HCT116 (cell line): ENCODE data around the gene CARMIL1. TPM values are rescaled to one million over a fixed set of nuclear protein-coding genes. Genes with fewer than 3 reads are reported as not detected.

ENCODE experiments used
- ATAC-seq: fragments of 200-7000 bp; cut with Tn5 transposase; 2 replicates; pipeline ENCODE4 v1.9.1; 2020; ENCODE audit warnings: mild to moderate bottlenecking, moderate library complexity
- BruUV-seq: library from RNA; stranded (reverse); fragments of 400-500 nt; replicated peaks from 2 replicates; lab custom pipeline; 2021; lab: Mats Ljungman, UMichigan
- CTCF ChIA-PET: fragments of 300-600 bp; sonication (Branson Sonifier 250); formaldehyde crosslinking; loops from one replicate; lab custom pipeline; 2021; ENCODE audit warnings: antibody characterized with exemption; lab: Charles Lee
- POLR2A ChIA-PET: fragments of 300-600, 350-600 bp; sonication (Branson Sonifier 250); formaldehyde crosslinking; loops from one replicate; lab custom pipeline; 2021; ENCODE audit warnings: antibody characterized with exemption; lab: Charles Lee
- RAD21 ChIA-PET, 2 experiments: fragments of 300-600 bp; sonication (Branson Sonifier 250); formaldehyde crosslinking; loops; one replicate each; lab custom pipeline; 2023; ENCODE audit warnings: low total read pairs in 2 of 2; ENCODE audit not compliant: uncharacterized antibody in 2 of 2, unreplicated experiment in 2 of 2, low non-redundant PET in 1 of 2; lab: Charles Lee
- DNase-seq: peaks from one replicate; pipeline ENCODE4 v3.0.0-alpha.2; 2010; ENCODE audit warnings: low read depth, low spot score
- H2AFZ ChIP-seq: fragments of 200-600 bp; shearing (Covaris generic), sonication (generic); 2 replicates; pipeline ENCODE4 v1.6.1; 2017; ENCODE audit warnings: low read depth, mixed run types, mixed read lengths, antibody characterized with exemption, low read length; ENCODE audit not compliant: poor library complexity, severe bottlenecking
- H3K27ac ChIP-seq: 2 replicates; pipeline ENCODE4 v1.5.1; 2012; ENCODE audit warnings: low read depth, low read length
- H3K27me3 ChIP-seq: fragments of 200-600 bp; sonication (generic); 2 replicates; pipeline ENCODE4 v1.6.1; 2016; ENCODE audit warnings: mixed run types, low read length, mixed read lengths; ENCODE audit not compliant: insufficient read depth
- H3K36me3 ChIP-seq, 2 experiments: fragments of 200-500 bp in 1 of 2; fragments of 200-600 bp in 1 of 2; sonication (Bioruptor generic) in 1 of 2; sonication (generic) in 1 of 2; 2 replicates each; pipeline versions ENCODE4 v1.5.1 to v1.6.1; 2014 to 2016; ENCODE audit warnings: low read length in 2 of 2, inconsistent platforms in 1 of 2, mixed read lengths in 1 of 2, mixed run types in 1 of 2; ENCODE audit not compliant: insufficient read depth in 2 of 2, control insufficient read depth in 1 of 2
- H3K4me1 ChIP-seq, 2 experiments: fragments of 200-600 bp in 1 of 2; sonication (generic) in 1 of 2; 2 replicates each; pipeline versions ENCODE4 v1.5.1 to v1.6.1; 2012 to 2017; ENCODE audit warnings: low read length in 2 of 2, inconsistent platforms in 1 of 2, mild to moderate bottlenecking in 1 of 2, mixed read lengths in 1 of 2, mixed run types in 1 of 2, moderate library complexity in 1 of 2; ENCODE audit not compliant: insufficient read depth in 2 of 2, control insufficient read depth in 1 of 2
- H3K4me2 ChIP-seq: fragments of 200-600 bp; sonication (generic); 2 replicates; pipeline ENCODE4 v1.6.1; 2017; ENCODE audit warnings: mixed run types, low read length, mixed read lengths
- H3K4me3 ChIP-seq, 2 experiments: fragments of 200-600 bp in 1 of 2; sonication (generic) in 1 of 2; replicated peaks in 1 of 2; 2 replicates each; pipeline ENCODE4 v1.5.1; 2011 to 2016; ENCODE audit warnings: low read length in 2 of 2, control low read depth in 1 of 2, low read depth in 1 of 2, mild to moderate bottlenecking in 1 of 2, mixed read lengths in 1 of 2, mixed run types in 1 of 2
- H3K79me2 ChIP-seq: fragments of 200-600 bp; sonication (generic); 2 replicates; pipeline ENCODE4 v1.6.1; 2017; ENCODE audit warnings: mild to moderate bottlenecking, mixed run types, low read length, moderate library complexity, mixed read lengths; ENCODE audit not compliant: insufficient read depth
- H3K9ac ChIP-seq: fragments of 200-600 bp; sonication (generic); 2 replicates; pipeline ENCODE4 v1.6.1; 2016; ENCODE audit warnings: low read length, mixed read lengths
- H3K9me2 ChIP-seq: fragments of 200-600 bp; sonication (generic), shearing (Covaris generic); 2 replicates; pipeline ENCODE4 v1.6.1; 2017; ENCODE audit warnings: mixed run types, mild to moderate bottlenecking, moderate library complexity; ENCODE audit not compliant: insufficient read depth
- H3K9me3 ChIP-seq, 2 experiments: fragments of 200-500 bp in 1 of 2; fragments of 200-600 bp in 1 of 2; sonication (Bioruptor generic) in 1 of 2; sonication (generic) in 1 of 2; 2 replicates each; pipeline ENCODE4 v1.6.1; 2014 to 2017; ENCODE audit warnings: low read length in 2 of 2, mixed read lengths in 2 of 2, inconsistent platforms in 1 of 2, low read depth in 1 of 2, mild to moderate bottlenecking in 1 of 2, mixed run types in 1 of 2, moderate library complexity in 1 of 2; ENCODE audit not compliant: control insufficient read depth in 1 of 2, insufficient read depth in 1 of 2
- H4K20me1 ChIP-seq: fragments of 200-600 bp; sonication (generic), shearing (Covaris generic); 2 replicates; pipeline ENCODE4 v1.6.1; 2017; ENCODE audit warnings: mixed run types, mild to moderate bottlenecking, moderate library complexity; ENCODE audit not compliant: insufficient read depth
- ATF3 ChIP-seq: IDR thresholded peaks from 2 replicates; pipeline ENCODE4 v1.6.1; 2012
- CTCF ChIP-seq, 3 experiments: fragments of 200-600 bp in 1 of 3; sonication (generic) in 1 of 3; IDR thresholded peaks in 2 of 3; conservative IDR thresholded peaks in 1 of 3; 2 replicates each; pipeline ENCODE4 v1.5.1; 2012 to 2017; ENCODE audit warnings: low read depth in 2 of 3, low read length in 2 of 3, antibody characterized with exemption in 1 of 3, borderline replicate concordance in 1 of 3, control low read depth in 1 of 3, mild to moderate bottlenecking in 1 of 3, mixed read lengths in 1 of 3, mixed run types in 1 of 3, moderate library complexity in 1 of 3; ENCODE audit not compliant: insufficient read depth in 1 of 3
- EGR1 ChIP-seq: IDR thresholded peaks from 2 replicates; pipeline ENCODE4 v1.6.1; 2012; ENCODE audit warnings: low read depth
- ELF1 ChIP-seq: IDR thresholded peaks from 2 replicates; pipeline ENCODE4 v1.6.1; 2012; ENCODE audit warnings: low read depth, borderline replicate concordance
- EZH2phosphoT487 ChIP-seq: fragments of 200-600 bp; IDR thresholded peaks from 2 replicates; pipeline ENCODE4 v1.6.1; 2018; ENCODE audit warnings: antibody characterized with exemption, borderline replicate concordance
- FOSL1 ChIP-seq: IDR thresholded peaks from 2 replicates; pipeline ENCODE4 v1.6.1; 2012; ENCODE audit warnings: low read depth
- JUND ChIP-seq: IDR thresholded peaks from 2 replicates; pipeline ENCODE4 v1.6.1; 2012
- POLR2AphosphoS5 ChIP-seq: IDR thresholded peaks from 2 replicates; pipeline ENCODE4 v1.6.1; 2011; ENCODE audit warnings: mild to moderate bottlenecking, low read depth, low read length, moderate library complexity
- RAD21 ChIP-seq: IDR thresholded peaks from 2 replicates; pipeline ENCODE4 v1.6.1; 2012; ENCODE audit warnings: low read depth, mild to moderate bottlenecking
- REST ChIP-seq: IDR thresholded peaks from 2 replicates; pipeline ENCODE4 v1.6.1; 2012; ENCODE audit warnings: low read depth
- SIN3A ChIP-seq: IDR thresholded peaks from 2 replicates; pipeline ENCODE4 v1.6.1; 2012; ENCODE audit warnings: low read depth
- SP1 ChIP-seq: IDR thresholded peaks from 2 replicates; pipeline ENCODE4 v1.6.1; 2012; ENCODE audit warnings: low read depth
- SRF ChIP-seq: IDR thresholded peaks from 2 replicates; pipeline ENCODE4 v1.6.1; 2012; ENCODE audit warnings: low read depth
- TCF7L2 ChIP-seq: IDR thresholded peaks from 2 replicates; pipeline ENCODE4 v1.7.0; 2011; ENCODE audit warnings: borderline replicate concordance, inconsistent platforms; ENCODE audit not compliant: insufficient read depth, insufficient read length; ENCODE audit errors: extremely low read depth
- ZBTB33 ChIP-seq: IDR thresholded peaks from 2 replicates; pipeline ENCODE4 v1.6.1; 2011; ENCODE audit warnings: mild to moderate bottlenecking, low read length, moderate library complexity; ENCODE audit not compliant: insufficient replicate concordance; ENCODE audit errors: extremely low read depth
- intact Hi-C: fragments of 100-400 bp; cut with micrococcal nuclease; formaldehyde crosslinking; loops from 2 replicates; pipeline ENCODE4 v1.10.0; 2022
- total RNA-seq: library from RNA; stranded (reverse); gene quantifications from one replicate; pipeline ENCODE4 v1.2.1, GENCODE V29; 2021; ENCODE audit not compliant: unreplicated experiment

Gene CARMIL1
- total RNA-seq, 1 experiment from 2014 or later = 21.7 TPM

GRCh38 chr6:25431306-25431974 is 152.3 kb downstream of the CARMIL1 start:
- H3K9ac ChIP-seq = no peak overlapping the region
- no peak overlapping the region for H3K27ac ChIP-seq
- TF ChIP-seq SIN3A = no peak
- TF ChIP-seq ELF1 = no peak
- TF ChIP-seq JUND = no peak
- TF ChIP-seq REST = no peak
- TF ChIP-seq ZBTB33 = no peak
- TF ChIP-seq FOSL1 = no peak
- no peak for TF ChIP-seq EGR1
- no peak for TF ChIP-seq TCF7L2
- TF ChIP-seq ATF3 = no peak
- no peak for TF ChIP-seq POLR2AphosphoS5
- no peak for TF ChIP-seq EZH2phosphoT487
- TF ChIP-seq RAD21 = no peak
- no peak for TF ChIP-seq SRF
- no peak for TF ChIP-seq CTCF (IDR thresholded peaks at IDR 0.05 in 2 of 3, conservative IDR thresholded peaks at IDR 0.05 in 1 of 3; ENCODE audit: borderline replicate concordance in 1 of 3, insufficient read depth in 1 of 3, low read depth in 2 of 3, low read length in 2 of 3)
- no peak for TF ChIP-seq SP1
- intact Hi-C loops = no loop called here
- DNase-seq (no peak), ATAC-seq (no peak)
- no peaks in the 10 kb centered on the region for H4K20me1 ChIP-seq
- no TSS peak for BruUV-seq
- H3K27me3 ChIP-seq = no peaks in the 10 kb centered on the region
- ChIA-PET POLR2A (no interaction called here), CTCF (no interaction called here), RAD21 (no interaction called here)
- no peaks in the 10 kb centered on the region for H3K79me2 ChIP-seq
- H3K36me3 ChIP-seq = no peaks in the 10 kb centered on the region
- H3K9me3 ChIP-seq = no peaks in the 10 kb centered on the region
- H3K4me2 ChIP-seq = no peak overlapping the region
- H3K4me3 ChIP-seq = no peak overlapping the region
- H3K4me1 ChIP-seq = no peaks in the 10 kb centered on the region
- no peak overlapping the region for H2AFZ ChIP-seq
- H3K9me2 ChIP-seq = no peaks in the 10 kb centered on the region
